ENCODE data around the gene CR1L.

GRCh38 chr1:207691841-207692240, 46.9 kb downstream of the CR1L start:
- TF ChIP-seq POLR2AphosphoS5 (IDR thresholded peaks at IDR 0.05; ENCODE audit: low read depth) (no peak), CTCF (conservative IDR thresholded peaks at IDR 0.05; ENCODE audit: low read depth in 2 of 2) (no peak), REST (IDR thresholded peaks at IDR 0.05; ENCODE audit: unreplicated experiment) (no peak), EZH2phosphoT487 (IDR thresholded peaks at IDR 0.05; ENCODE audit: unreplicated experiment) (no peak), EZH2 (IDR thresholded peaks at IDR 0.05; ENCODE audit: low read depth, unreplicated experiment) (no peak), JUNB (IDR thresholded peaks at IDR 0.05; ENCODE audit: unreplicated experiment) (no peak)
